Activated CD8-positive, alpha-beta memory T cell treated with anti-CD3 and anti-CD28 coated beads for 48 hours (primary cell): Measurements from ENCODE around the gene GREB1L.

Experiments
- DNase-seq, 3 experiments: peaks; one replicate each; pipeline ENCODE4 v3.0.0-alpha.2; 2020; ENCODE audit warnings: low read depth in 2 of 3, low spot score in 2 of 3

Gene GREB1L

GRCh38 chr18:21548647-21549046 lies 306.6 kb downstream of the GREB1L start:
- DNase-seq = no peak

DNA sequence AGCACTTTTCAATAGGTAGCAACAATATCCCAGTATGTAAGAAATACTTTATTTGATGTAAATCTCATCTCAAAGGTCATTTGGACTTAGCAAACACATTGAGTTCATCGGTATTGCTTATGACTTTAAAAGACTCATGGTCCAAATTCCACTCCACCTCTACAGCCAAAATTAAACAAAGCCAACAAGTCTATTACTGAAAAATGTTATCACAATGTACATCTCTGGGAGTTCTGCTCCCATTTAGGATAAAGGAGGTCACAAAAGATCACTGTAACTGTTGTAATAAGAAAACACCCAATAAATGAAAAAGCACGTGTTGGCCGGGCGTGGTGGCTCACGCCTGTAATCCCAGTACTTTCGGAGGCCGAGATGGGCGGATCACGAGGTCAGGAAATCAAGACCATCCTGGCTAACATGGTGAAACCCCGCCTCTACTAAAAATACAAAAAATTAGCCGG lies 308.5 kb downstream of the GREB1L start:
- no peak for DNase-seq

DNA sequence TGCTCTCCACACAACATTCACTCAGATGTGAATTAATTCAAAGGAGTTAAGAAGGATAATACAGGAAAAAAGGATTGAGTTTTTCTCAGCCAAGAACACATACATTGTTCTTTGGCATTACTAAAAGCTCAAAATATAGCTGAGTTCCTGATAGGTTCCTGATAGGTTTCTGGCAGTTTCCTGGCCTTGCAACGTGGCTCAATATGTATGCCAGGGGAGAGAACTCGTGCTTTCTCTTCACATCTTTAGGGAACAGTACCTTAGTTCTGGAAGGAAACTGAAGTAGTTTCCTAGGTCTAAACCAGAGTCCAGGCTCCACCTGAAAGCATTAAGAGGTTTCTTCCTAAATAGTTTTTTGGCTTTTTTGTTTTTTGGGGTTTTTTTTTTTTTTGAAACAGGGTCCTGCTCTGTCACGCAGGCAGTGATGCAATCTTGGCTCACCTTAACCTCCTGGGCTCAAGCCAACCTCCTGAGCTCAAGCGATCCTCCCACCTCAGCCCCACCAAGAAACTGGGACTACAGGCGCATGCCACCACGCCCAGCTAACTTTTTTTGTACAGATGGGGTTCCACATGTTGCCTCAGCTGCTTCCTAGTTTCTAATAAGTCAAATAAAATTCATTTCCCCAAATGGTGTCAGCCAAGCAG lies 315.7 kb downstream of the GREB1L start:
- DNase-seq = no peak

GRCh38 chr18:21559195-21559594 lies 317.2 kb downstream of the GREB1L start:
- no peak for DNase-seq

DNA sequence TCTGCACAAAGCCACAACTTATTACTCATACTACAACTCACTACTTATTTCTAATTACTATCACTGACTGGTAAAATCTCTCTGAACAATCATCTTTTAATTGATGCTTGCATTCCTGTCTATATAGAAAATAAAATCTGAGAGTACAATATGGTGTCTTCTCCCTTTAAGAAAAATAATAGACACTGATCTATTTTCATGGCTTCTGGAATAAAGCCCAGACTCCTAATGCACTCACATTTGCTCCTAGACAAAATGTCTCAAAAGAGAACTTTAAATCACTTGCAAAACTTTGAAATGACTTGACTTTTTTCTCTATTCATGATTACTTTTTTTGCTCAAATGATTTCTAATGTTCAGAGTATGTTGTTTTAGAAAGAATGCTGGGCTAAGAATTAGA lies 329.7 kb downstream of the GREB1L start:
- DNase-seq = no peak
